Renal cortex interstitium (tissue), 11 donors: ENCODE results near the gene CCL11. TPM values are rescaled to one million over a fixed set of nuclear protein-coding genes. Genes with fewer than 3 reads are reported as not detected.

Experiments
- DNase-seq, 11 donors: peaks; one replicate each; pipeline ENCODE4 v3.0.0-alpha.2; 2013; ENCODE audit warnings: low read depth in 9 of 11, low spot score in 4 of 11; ENCODE audit errors: extremely low read depth in 1 of 11
- polyA plus RNA-seq, 3 donors: library from polyadenylated mRNA; unstranded; fragments of 120-200 nt; gene quantifications; one replicate each; pipeline ENCODE4 v1.2.1, GENCODE V29; 2013; ENCODE audit not compliant: insufficient read length in 3 of 3

Gene CCL11
- polyA plus RNA-seq, 3 donors: 0.50 to 1.1 (median 0.70) TPM

DNA sequence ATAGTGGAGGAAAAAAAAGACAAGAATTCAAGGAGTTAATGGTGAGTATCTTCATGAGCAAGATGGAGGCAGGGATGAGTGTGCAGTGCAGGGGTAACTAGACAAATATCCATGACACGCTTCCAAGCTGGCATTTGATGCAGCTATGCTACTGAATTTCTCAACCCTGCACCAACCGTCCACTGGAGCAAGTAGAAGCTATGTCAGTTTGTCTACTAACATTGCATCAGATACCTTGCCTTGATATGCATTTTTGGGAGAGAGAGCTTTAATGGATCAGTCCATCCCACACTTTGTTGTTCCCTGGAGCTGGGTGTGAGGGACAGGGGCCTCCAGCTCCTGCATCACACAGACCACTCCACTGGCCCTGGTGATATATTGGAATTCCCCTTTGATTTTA lies 16.4 kb downstream of the CCL11 start:
- DNase-seq: no peak

DNA sequence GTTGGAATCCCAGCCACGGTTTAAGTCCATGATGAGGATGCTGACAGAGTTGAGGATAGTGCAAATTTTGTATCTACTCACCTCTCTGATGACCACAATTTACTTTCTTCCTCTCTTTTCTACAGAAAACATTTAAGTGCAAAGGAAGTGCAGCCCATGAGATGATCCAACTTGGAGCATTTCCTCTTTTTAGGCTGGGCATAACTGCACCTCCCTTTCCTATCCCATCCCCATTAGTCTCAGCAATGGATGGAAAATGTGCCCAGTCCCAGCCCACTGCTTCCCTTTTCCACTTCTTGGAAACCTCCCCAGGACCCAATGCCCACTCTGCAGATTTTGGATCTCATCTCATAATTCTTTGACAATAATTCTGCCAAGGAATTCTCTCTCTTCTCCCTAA lies 17.1 kb downstream of the CCL11 start:
- no peak for DNase-seq

- DNase-seq: no peak
Observed at GRCh38 chr17:34303606-34304005, 18.1 kb downstream of the CCL11 start.

DNA sequence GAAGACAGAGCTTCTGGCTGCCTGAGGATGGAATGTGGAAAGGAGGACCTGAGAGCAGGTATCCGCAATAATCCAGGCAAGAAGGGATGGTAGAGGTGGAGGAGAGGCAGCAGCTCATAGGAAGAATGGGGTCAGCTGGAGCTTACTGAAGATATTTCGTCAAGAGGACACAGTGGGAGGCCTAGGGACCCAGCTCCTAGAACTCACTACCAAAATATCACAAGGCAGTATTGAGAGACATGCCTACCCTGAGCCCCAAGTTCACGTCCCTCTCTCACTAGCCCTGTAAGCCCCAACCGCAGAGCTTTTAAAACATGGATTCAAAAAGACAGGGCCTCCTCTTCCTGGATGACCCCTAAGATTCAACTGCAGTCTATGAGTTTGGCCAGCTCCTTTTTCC lies 19.5 kb downstream of the CCL11 start:
- DNase-seq: no peak

DNA sequence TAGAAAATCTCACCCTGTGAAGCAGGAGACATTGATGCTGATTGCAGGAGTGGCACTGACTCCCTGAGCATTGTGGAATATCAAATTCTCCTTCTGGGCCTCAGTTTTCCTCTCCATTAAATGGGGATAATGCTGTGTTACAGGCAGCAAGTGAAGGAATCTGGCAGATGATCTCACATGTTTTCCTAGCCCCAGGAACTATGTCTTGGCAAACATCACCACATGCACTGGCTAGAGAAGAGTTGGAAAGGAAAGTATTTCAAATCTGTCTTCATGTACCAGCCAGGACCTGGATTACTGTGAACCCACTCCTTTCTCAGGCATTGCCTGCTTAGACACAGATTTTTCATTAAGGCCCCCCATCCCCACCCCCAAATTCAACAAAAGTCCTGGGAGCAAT lies 20.1 kb downstream of the CCL11 start:
- DNase-seq: no peak

- DNase-seq: no peak
Observed at GRCh38 chr17:34306466-34306865, 20.9 kb downstream of the CCL11 start.

- DNase-seq: no peak
Observed at GRCh38 chr17:34307110-34307509, 21.6 kb downstream of the CCL11 start.

DNA sequence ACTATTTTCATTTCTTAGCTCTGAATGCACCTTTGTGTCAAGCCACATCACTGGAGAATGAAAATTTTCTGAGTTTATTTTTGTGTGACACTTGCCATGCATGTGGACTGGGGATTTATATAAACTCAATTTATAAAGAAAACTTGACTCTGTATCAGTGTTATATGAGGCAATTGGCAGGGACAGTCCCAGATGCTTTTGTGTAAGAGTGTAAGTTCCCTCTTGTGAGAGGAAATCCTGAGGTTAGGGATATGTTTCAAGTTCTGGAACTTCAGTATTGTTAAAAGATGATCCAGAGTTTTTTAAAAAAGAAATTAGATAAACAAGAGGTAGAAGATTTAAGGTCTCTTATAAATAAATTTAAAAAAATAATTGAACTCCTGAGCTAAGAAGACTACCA lies 22.8 kb downstream of the CCL11 start:
- DNase-seq: no peak

GRCh38 chr17:34311291-34311690 lies 25.7 kb downstream of the CCL11 start:
- no peak for DNase-seq

DNA sequence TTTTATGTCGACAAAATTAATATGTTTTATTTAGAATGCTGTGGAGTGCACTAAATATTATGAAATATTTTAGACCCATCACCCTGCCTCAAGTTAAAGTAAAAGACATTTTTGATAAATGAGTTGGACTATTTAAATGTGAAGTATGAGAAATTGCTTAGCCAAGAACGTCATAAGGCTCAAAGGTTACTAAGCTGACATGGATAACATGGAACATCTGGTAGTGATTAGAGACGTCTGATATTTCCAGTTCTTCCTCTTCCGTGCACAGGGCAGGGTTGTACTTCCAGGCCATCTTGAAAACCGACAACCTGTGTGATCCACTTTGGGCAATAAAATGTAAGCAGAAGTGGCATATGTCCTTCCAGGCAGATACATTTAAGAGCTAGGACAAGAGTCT lies 26.5 kb downstream of the CCL11 start:
- peak in 7 of 11 donors; percentile 18 to 54 (median 41) for DNase-seq

DNA sequence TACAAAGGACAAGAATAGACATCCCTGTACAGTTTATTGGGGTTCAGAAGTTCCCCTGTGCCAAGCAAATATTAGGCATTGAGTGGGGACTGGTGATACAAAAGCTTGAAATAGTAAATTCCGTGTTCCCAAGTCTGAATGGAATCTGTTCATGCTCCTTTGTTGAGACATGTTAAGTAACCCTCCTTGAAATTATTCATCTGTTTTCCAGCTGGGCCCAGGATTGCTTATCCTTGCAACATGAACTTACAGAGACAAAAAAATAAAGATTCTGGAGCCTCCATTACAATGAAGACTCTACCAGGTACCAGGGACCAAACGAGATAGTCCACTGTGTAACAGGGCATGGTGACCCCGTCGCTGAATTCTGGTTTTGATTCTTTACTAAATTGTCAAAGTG lies 27.6 kb downstream of the CCL11 start:
- peak in 3 of 11 donors; percentile 20 to 43 (median 43) for DNase-seq

DNA sequence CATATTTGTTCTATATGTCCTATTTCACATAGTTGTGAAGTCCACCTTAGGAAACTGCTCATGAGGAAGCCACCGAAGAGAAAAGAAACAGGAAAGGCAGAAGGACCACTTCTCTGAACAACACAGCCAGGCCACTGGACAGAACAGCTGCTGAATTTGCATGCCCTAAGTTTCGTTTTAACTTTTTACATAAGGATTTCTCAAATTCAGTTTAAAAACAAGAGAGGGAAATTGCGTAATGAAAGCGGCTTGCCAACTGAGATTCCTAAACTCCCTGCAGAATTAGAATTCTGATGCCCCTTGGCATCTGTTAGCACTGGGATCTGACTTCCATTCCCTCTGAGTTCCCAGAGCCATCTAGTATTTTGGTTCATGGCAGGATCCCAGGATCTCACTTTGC lies 28.7 kb downstream of the CCL11 start:
- DNase-seq: no peak

GRCh38 chr17:34318474-34318873 lies 32.9 kb downstream of the CCL11 start:
- DNase-seq: no peak

GRCh38 chr17:34319039-34319483 lies 33.5 kb downstream of the CCL11 start, which contains the start of gene CCL8:
CCL8 (plus strand) TSS chr17:34319435; CDS start chr17:34319502, 67 bp downstream.
- no peak for DNase-seq

- no peak for DNase-seq
Observed at GRCh38 chr17:34321964-34322363, 36.4 kb downstream of the CCL11 start.

GRCh38 chr17:34327580-34327979 lies 42.0 kb downstream of the CCL11 start:
- DNase-seq: peak in 2 of 11 donors; percentile 26 to 37

DNA sequence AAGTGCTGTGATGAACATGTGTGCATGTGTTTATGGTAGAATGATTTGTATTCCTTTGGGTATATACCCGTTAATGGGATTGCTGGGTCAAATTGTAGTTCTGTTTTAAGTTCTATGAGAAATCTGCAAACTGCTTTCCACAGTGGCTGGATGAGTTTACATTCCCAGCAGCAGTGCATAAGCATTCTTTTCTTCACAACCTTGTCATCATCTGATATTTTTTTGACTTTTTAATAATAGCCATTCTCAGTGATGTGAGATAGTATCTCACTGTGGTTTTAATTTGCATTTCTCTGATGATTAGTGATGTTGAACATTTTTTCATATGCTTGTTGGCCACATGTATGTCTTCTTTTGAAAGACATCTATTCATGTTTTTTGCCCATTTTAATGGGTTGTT lies 52.2 kb downstream of the CCL11 start:
- DNase-seq: no peak

Other genes starting within 250 kb of the CCL11 start
- 10 to 100 TPM; 15.6 to 18.5 (median 16.4) TPM for gene CCL2, start 30.5 kb upstream of the CCL11 start, polyA plus RNA-seq
- not detected for gene CCL7, start 15.5 kb upstream of the CCL11 start, polyA plus RNA-seq
- under 1 TPM in 1 of 3 donors, not detected in 2; 0.24 TPM for gene CCL8, start 33.7 kb downstream of the CCL11 start, polyA plus RNA-seq
- under 1 TPM in 2 of 3 donors, not detected in 1; 0.30 to 0.40 TPM for gene CCL13, start 70.7 kb downstream of the CCL11 start, polyA plus RNA-seq
- gene CCL1, start 77.5 kb downstream of the CCL11 start, polyA plus RNA-seq: not detected